D721Med (cell line): Measurements from ENCODE around the gene GRK5.

Experiments used
- DNase-seq: peaks from one replicate; pipeline ENCODE4 v3.0.0; 2011; ENCODE audit warnings: low spot score; ENCODE audit not compliant: insufficient read length
- FAIRE-seq: peaks from 2 replicates; lab custom pipeline; 2011; peaks lifted over from hg19 to GRCh38; lab: Jason Lieb, UNC
- TF ChIP-seq, protein P1 (sequence below): IDR thresholded peaks from 2 replicates; pipeline ENCODE4 v1.5.1; 2012; ENCODE audit warnings: mild to moderate bottlenecking, control low read depth; ENCODE audit not compliant: insufficient read depth; ENCODE audit errors: missing control alignments

Gene GRK5

GRCh38 chr10:119297207-119297968 is 90.0 kb downstream of the GRK5 start:
- TF ChIP-seq, protein P1, sequence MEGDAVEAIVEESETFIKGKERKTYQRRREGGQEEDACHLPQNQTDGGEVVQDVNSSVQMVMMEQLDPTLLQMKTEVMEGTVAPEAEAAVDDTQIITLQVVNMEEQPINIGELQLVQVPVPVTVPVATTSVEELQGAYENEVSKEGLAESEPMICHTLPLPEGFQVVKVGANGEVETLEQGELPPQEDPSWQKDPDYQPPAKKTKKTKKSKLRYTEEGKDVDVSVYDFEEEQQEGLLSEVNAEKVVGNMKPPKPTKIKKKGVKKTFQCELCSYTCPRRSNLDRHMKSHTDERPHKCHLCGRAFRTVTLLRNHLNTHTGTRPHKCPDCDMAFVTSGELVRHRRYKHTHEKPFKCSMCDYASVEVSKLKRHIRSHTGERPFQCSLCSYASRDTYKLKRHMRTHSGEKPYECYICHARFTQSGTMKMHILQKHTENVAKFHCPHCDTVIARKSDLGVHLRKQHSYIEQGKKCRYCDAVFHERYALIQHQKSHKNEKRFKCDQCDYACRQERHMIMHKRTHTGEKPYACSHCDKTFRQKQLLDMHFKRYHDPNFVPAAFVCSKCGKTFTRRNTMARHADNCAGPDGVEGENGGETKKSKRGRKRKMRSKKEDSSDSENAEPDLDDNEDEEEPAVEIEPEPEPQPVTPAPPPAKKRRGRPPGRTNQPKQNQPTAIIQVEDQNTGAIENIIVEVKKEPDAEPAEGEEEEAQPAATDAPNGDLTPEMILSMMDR: no peak
- FAIRE-seq: no peak
- DNase-seq: no peak

DNA sequence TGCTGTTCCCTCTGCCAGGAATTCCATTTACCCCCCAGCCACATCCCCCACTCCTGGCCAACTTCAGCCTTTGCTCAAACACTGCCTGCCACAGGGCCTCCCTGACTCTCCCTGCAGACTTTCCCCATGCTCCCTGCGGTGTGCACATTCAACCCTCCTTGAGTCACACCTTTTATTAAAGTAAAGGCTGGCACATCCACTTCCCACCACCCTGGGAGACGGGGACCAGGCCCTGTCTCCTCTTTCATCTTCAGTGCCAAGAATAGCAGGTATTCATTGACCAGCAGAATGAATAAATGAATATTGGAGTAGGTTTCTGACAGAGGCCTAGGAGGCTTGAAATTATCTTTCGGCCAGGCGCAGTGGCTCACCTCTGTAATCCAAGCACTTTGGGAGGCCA is 91.4 kb downstream of the GRK5 start:
- no peak for DNase-seq
- TF ChIP-seq, protein P1: no peak
- FAIRE-seq: no peak

DNA sequence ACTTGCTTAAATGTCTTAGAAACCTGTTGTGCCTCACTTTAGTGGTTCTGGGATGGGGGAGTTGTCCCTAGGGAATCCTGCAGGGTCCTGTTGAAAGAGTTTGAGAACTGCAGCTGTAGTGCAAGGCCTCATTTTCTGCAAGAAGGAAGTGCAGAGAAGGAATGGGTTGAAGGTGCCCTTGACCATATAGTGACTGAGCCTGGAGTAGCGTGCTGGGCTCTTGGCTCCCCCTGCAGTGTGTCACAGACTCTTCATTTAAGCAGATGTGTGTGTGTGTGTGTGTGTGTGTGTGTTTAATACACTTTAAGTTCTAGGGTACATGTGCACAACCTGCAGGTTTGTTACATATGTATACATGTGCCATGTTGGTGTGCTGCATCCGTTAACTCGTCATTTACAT is 92.2 kb downstream of the GRK5 start:
- no peak for FAIRE-seq
- TF ChIP-seq, protein P1: no peak
- no peak for DNase-seq

GRCh38 chr10:119301397-119301796 is 94.0 kb downstream of the GRK5 start:
- TF ChIP-seq, protein P1: no peak
- DNase-seq (no peak), FAIRE-seq (no peak)

DNA sequence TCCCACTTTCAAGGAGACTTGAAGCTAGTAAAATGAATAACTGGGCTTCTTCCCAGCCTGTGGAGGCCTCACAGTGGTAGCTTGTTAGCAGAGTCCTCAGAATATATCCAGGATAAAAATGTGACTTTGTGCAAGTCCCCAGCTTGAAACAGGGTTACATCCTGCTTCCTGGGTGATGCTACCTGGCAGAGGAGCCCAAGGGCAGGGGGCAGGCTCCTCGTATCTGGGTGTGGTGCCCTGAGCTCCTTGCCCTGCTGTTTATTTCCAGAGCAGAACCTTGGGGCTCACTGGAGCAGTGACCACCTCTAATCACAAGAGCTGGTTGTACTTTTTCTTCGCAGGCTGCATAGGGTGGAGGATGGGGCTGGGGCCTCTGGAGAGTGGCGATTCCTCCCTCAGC is 94.8 kb downstream of the GRK5 start:
- FAIRE-seq (no peak), DNase-seq (no peak)
- TF ChIP-seq, protein P1: no peak

- FAIRE-seq (no peak), DNase-seq (no peak)
- TF ChIP-seq, protein P1: no peak
These were observed 95.4 kb downstream of the GRK5 start for GRCh38 chr10:119302591-119303253.

DNA sequence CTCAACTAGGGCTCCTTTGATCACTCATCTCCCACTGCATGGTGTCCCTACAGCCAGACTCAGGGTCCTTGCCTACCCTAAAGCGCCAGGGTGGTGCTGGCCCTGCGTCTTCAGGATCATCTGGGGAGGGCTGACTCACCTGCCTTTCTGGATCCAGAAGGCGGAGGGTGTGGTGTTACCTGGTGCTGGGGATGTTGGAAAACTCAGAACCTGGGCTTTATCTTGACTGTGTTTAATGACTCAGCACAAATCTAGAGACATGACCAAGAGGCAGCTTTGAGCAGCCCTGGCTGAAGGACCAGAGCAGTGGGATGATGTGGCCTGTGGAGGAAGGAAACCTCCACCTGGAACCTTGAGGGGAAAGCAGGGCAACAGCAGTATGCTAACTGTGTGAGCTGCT is 96.5 kb downstream of the GRK5 start:
- TF ChIP-seq, protein P1: no peak
- no peak for FAIRE-seq
- DNase-seq: no peak
